LNCAP (cell line): Measurements from ENCODE around the gene SLC38A1.

Experiments used
- TF ChIP-seq, protein P1 (sequence below): fragments of 450-650 bp; IDR thresholded peaks from 2 replicates; pipeline ENCODE4 v1.5.1; 2017; ENCODE audit warnings: mild to moderate bottlenecking

Gene SLC38A1

GRCh38 chr12:46160981-46161690, 107.7 kb downstream of the SLC38A1 start:
- TF ChIP-seq, protein P1, sequence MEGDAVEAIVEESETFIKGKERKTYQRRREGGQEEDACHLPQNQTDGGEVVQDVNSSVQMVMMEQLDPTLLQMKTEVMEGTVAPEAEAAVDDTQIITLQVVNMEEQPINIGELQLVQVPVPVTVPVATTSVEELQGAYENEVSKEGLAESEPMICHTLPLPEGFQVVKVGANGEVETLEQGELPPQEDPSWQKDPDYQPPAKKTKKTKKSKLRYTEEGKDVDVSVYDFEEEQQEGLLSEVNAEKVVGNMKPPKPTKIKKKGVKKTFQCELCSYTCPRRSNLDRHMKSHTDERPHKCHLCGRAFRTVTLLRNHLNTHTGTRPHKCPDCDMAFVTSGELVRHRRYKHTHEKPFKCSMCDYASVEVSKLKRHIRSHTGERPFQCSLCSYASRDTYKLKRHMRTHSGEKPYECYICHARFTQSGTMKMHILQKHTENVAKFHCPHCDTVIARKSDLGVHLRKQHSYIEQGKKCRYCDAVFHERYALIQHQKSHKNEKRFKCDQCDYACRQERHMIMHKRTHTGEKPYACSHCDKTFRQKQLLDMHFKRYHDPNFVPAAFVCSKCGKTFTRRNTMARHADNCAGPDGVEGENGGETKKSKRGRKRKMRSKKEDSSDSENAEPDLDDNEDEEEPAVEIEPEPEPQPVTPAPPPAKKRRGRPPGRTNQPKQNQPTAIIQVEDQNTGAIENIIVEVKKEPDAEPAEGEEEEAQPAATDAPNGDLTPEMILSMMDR, result no peak

DNA sequence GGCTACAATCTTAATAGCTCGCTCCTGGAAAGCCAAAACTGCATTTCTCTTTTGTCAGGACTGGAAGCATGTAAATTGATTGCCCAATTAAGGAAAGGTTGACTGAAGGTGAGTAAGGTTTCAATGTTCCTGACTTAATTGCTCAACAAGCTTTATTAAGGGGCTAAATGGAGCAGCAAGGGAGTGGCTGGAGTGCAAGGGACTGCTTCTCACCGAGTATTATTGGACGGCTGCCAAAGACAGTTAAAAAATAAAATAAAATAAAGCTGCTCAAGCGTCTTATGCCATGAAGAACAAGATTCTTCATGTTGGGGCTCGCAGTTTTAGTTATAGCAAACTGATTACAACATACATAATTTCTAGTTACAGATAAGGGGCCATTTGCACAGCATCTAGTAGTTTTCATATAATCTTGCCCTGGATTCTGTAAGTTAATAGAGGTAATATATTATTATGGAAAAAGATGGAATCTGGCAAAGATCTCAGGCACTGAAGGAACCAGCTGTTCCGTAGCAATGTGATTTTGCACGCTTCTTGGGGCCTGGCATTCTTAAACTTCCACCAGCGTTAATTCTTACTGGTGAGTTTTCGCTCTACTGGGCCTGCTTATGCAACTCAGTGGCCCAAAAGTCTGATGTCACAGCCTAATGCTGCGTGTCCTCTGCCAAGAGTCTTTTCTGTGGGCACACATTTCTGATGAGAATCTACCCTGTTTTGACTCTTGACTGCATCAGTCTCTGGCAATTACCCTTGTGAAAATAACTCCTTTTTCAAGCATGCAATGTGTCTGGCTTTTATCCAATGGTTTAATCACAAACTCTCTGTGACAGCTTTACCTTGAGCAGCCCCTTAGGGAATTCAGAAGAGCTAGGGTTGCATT, 108.5 kb downstream of the SLC38A1 start:
- TF ChIP-seq, protein P1, result no peak

GRCh38 chr12:46159309-46159901, 109.4 kb downstream of the SLC38A1 start:
- TF ChIP-seq, protein P1, result no peak

DNA sequence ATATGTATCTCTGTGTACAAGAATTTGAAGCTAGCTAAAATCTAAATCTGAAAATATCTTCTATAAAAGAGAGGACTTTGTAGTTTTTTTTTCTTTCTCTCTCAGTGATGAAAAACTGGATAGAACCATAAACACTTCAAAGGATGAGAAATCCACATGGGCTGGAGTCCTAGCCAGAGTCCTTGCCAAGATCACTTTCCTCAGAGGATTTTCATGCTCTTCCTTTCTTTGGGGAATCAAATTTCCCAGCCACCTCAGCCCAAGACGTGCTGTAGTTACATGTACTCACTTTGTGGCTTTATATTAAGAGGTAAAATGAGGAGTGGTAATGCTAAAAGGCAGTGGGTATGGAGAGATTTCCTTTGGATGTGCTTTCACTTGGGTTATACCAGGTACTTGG, 110.3 kb downstream of the SLC38A1 start:
- TF ChIP-seq, protein P1, result no peak

- TF ChIP-seq, protein P1, result no peak
Measured at GRCh38 chr12:46154221-46154985, 114.4 kb downstream of the SLC38A1 start.

DNA sequence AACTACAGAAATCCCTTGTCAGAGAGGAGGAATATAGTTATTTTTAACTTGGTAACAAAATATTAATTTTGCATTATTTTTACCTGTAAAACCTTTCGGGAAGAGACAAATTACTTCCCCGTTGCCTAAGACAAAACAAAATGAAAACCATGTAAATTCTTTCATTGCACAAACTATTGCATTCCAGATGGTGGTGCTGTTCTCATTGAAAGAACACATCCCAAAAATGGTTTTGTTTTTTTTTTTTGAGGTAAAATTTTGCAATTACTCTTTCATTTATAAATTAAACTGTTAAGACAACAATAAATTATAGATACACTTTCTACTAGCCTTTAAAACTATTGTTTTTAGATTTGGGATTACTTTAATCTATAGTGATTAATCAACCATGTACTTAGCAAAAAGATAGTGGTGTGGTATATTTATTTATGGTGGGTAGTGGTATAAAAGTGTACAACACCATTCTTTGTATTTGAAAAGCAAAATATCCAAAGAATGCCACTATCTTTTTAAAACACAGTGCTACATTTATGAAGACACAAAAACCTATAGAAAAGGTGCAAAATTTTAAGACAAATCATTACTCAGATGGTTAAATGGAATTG, 115.5 kb downstream of the SLC38A1 start:
- TF ChIP-seq, protein P1, result peak; percentile 86

DNA sequence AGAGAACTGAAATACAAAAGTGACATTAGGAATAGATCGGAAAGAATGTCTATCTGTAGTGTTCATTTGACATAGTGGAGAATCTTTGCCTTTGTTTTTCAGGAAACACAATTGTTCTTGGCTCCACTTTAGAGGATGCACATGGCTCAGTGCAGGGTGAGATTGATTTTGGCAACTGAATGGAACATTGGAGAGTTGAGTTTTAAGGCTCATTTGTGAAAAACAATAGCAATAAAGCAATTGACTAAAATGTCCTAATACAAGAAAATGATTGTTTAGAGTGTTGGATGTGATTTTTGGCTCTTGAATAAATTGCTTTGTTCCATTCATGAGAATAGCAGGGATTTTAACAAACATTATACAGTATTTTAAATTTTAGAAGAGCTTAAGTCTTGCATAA, 116.4 kb downstream of the SLC38A1 start:
- TF ChIP-seq, protein P1, result no peak
